Vagina (tissue), 2 donors: ENCODE data around the gene CSPG4.
"Not testable (repeated sequence)": the region's sequence is repeated elsewhere in the genome, so short reads cannot be mapped to it uniquely, and the experiment has no call there.

Experiments used
- POLR2A ChIP-seq, 2 donors: fragments of 450-650 bp; IDR thresholded peaks; one replicate each; pipeline ENCODE4 v1.6.1; 2017; ENCODE audit warnings: antibody characterized with exemption in 2 of 2, mild to moderate bottlenecking in 2 of 2, moderate library complexity in 2 of 2
- TF ChIP-seq, protein P1 (sequence below), 3 experiments: fragments of 450-650 bp in 2 of 3; fragments of 200-600 bp in 1 of 3; sonication (generic) in 1 of 3; IDR thresholded peaks; one replicate each; pipeline ENCODE4 v1.5.1; 2017 to 2019; ENCODE audit warnings: antibody characterized with exemption in 3 of 3, mild to moderate bottlenecking in 2 of 3, moderate library complexity in 2 of 3

DNA sequence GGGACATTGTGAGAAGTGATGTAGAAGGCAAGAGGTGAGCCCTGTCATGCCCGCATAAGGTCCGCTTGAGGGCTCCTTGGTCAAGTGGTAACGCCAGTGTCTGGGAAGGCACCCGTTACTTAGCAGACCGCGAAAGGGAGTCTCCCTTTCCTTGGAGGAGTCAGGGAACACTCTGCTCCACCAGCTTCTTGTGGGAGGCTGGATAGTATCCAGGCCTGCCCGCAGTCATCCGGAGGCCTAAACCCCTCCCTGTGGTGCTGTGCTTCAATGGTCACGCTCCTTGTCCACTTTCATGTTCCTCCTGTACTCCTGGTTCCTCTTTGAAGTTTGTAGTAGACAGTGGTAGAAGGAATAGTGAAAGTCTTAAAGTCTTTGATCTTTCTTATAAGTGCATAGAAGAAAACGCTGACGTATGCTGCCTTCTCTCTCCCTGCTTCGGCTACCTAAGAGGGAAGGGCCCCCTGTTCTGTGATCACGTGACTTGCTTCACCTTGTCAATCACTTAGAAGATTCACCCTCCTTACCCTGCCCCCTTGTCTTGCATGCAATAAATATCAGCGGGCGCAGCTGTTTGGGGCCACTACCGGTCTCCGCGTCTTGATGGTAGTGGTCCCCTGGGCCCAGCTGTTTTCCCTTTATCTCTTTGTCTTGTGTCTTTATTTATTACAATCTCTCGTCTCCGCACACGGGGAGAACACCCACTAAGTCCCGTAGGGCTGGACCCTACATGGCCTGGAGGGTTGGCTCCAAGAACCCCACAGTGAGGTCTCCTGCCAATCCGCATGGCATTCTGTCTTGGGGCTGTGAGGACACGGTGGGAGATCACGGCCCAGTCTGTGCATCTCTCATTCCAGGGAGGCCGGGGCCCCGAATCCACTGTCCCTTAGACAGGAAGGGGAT is 22.5 kb upstream of the CSPG4 start:
- TF ChIP-seq, protein P1, sequence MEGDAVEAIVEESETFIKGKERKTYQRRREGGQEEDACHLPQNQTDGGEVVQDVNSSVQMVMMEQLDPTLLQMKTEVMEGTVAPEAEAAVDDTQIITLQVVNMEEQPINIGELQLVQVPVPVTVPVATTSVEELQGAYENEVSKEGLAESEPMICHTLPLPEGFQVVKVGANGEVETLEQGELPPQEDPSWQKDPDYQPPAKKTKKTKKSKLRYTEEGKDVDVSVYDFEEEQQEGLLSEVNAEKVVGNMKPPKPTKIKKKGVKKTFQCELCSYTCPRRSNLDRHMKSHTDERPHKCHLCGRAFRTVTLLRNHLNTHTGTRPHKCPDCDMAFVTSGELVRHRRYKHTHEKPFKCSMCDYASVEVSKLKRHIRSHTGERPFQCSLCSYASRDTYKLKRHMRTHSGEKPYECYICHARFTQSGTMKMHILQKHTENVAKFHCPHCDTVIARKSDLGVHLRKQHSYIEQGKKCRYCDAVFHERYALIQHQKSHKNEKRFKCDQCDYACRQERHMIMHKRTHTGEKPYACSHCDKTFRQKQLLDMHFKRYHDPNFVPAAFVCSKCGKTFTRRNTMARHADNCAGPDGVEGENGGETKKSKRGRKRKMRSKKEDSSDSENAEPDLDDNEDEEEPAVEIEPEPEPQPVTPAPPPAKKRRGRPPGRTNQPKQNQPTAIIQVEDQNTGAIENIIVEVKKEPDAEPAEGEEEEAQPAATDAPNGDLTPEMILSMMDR (IDR thresholded peaks at IDR 0.05) = not testable (repeated sequence)
- TF ChIP-seq POLR2A (IDR thresholded peaks at IDR 0.05) = not testable (repeated sequence)
